Endothelial cell of umbilical vein (primary cell): Measurements from ENCODE around the gene MYRIP. TPM values are rescaled to one million over a fixed set of nuclear protein-coding genes. Genes with fewer than 3 reads are reported as not detected.

ENCODE experiments used
- BruUV-seq: library from RNA; stranded (reverse); fragments of 400-500 nt; replicated peaks from 2 replicates; lab custom pipeline; 2021; lab: Mats Ljungman, UMichigan
- CTCF ChIA-PET: fragments of 300-600, 350-600 bp; sonication (Branson Sonifier 250); formaldehyde crosslinking; loops from one replicate; lab custom pipeline; 2021; ENCODE audit warnings: antibody characterized with exemption, inconsistent platforms; lab: Charles Lee
- POLR2A ChIA-PET: fragments of 300-600, 350-600 bp; sonication (Branson Sonifier 250); formaldehyde crosslinking; loops from one replicate; lab custom pipeline; 2021; ENCODE audit warnings: antibody characterized with exemption, inconsistent platforms; lab: Charles Lee
- DNase-seq: peaks from one replicate; pipeline ENCODE4 v3.0.0-alpha.2; 2011; ENCODE audit warnings: low read depth, low spot score
- FAIRE-seq: peaks from 2 replicates; lab custom pipeline; 2011; peaks lifted over from hg19 to GRCh38; lab: Jason Lieb, UNC
- H2AFZ ChIP-seq: 2 replicates; pipeline ENCODE4 v1.6.0; 2012; ENCODE audit warnings: low read depth, low read length, control low read depth, inconsistent platforms
- H3K27ac ChIP-seq: 2 replicates; pipeline ENCODE4 v1.5.1; 2011; ENCODE audit warnings: low read depth, mild to moderate bottlenecking, control low read depth, low read length, moderate library complexity; ENCODE audit not compliant: insufficient read depth
- H3K27me3 ChIP-seq, 2 experiments: 2 replicates each; pipeline versions ENCODE4 v1.6.0 to v1.6.1; 2011; ENCODE audit warnings: low read length in 2 of 2, mixed read lengths in 1 of 2; ENCODE audit not compliant: control insufficient read depth in 2 of 2, insufficient read depth in 2 of 2
- H3K36me3 ChIP-seq, 2 experiments: 2 replicates in 1 of 2; 3 replicates in 1 of 2; pipeline ENCODE4 v1.5.1; 2011; ENCODE audit warnings: low read length in 2 of 2, mild to moderate bottlenecking in 1 of 2, moderate library complexity in 1 of 2; ENCODE audit not compliant: control insufficient read depth in 2 of 2, insufficient read depth in 2 of 2; ENCODE audit errors: extremely low read depth in 1 of 2
- H3K4me1 ChIP-seq: 3 replicates; pipeline ENCODE4 v1.5.1; 2011; ENCODE audit warnings: mild to moderate bottlenecking, low read length; ENCODE audit not compliant: control insufficient read depth, insufficient read depth; ENCODE audit errors: extremely low read depth
- H3K4me2 ChIP-seq: 2 replicates; pipeline ENCODE4 v1.6.1; 2011; ENCODE audit warnings: low read length, control low read depth, mixed read lengths; ENCODE audit not compliant: insufficient read depth
- H3K4me3 ChIP-seq, 3 experiments: fragments of 200-600 bp in 1 of 3; sonication (generic), shearing (Covaris generic) in 1 of 3; replicated peaks in 1 of 3; 2 replicates each; pipeline ENCODE4 v1.5.1; 2011 to 2016; ENCODE audit warnings: control low read depth in 3 of 3, low read length in 3 of 3, mild to moderate bottlenecking in 2 of 3, inconsistent platforms in 1 of 3, low read depth in 1 of 3, moderate library complexity in 1 of 3; ENCODE audit not compliant: insufficient read depth in 1 of 3
- H3K79me2 ChIP-seq: 2 replicates; pipeline ENCODE4 v1.6.0; 2012; ENCODE audit warnings: low read length, inconsistent platforms; ENCODE audit not compliant: control insufficient read depth, insufficient read depth
- H3K9ac ChIP-seq: replicated peaks from 2 replicates; pipeline ENCODE3; 2011; ENCODE audit warnings: low read length, control low read depth; ENCODE audit not compliant: insufficient read depth; ENCODE audit errors: extremely low read depth
- H3K9me1 ChIP-seq: replicated peaks from 3 replicates; pipeline ENCODE4 v1.6.0; 2011; ENCODE audit warnings: mild to moderate bottlenecking, low read length; ENCODE audit not compliant: control insufficient read depth, insufficient read depth; ENCODE audit errors: extremely low read depth
- H3K9me3 ChIP-seq: replicated peaks from 2 replicates; pipeline ENCODE4 v1.5.1; 2012; ENCODE audit warnings: low read length, inconsistent platforms; ENCODE audit not compliant: control insufficient read depth, insufficient read depth
- H4K20me1 ChIP-seq: replicated peaks from 2 replicates; pipeline ENCODE3; 2011; ENCODE audit warnings: mild to moderate bottlenecking, low read length; ENCODE audit not compliant: control insufficient read depth, insufficient read depth; ENCODE audit errors: extremely low read depth
- CTCF ChIP-seq, 2 donors: IDR thresholded peaks; 1 replicate in 1 of 2; 2 replicates in 1 of 2; pipeline ENCODE4 v1.5.1; 2011; ENCODE audit warnings: low read length in 2 of 2, mild to moderate bottlenecking in 2 of 2, moderate library complexity in 2 of 2, control low read depth in 1 of 2, inconsistent platforms in 1 of 2, low read depth in 1 of 2; ENCODE audit not compliant: insufficient read depth in 1 of 2; ENCODE audit errors: extremely low read depth in 1 of 2
- FOS ChIP-seq: IDR thresholded peaks from 2 replicates; pipeline ENCODE4 v1.6.1; 2011; ENCODE audit warnings: mild to moderate bottlenecking, low read length, moderate library complexity, borderline replicate concordance; ENCODE audit not compliant: insufficient read depth
- MAX ChIP-seq: IDR thresholded peaks from 2 replicates; pipeline ENCODE4 v1.6.1; 2011; ENCODE audit not compliant: insufficient read depth, insufficient read length
- dilution Hi-C: fragments of 300-500 bp; cut with MboI; formaldehyde crosslinking; loops from one replicate; pipeline ENCODE4 v1.15.0; 2019; ENCODE audit warnings: low sequenced_read_pairs; ENCODE audit not compliant: extremely low pct_ligation_motif_present
- intact Hi-C: fragments of 100-400 bp; cut with micrococcal nuclease; formaldehyde crosslinking; loops from one replicate; pipeline ENCODE4 v1.10.0; 2022
- polyA plus RNA-seq, 4 experiments: library from polyadenylated mRNA; depleted of rRNA in 3 of 4; stranded (reverse) in 3 of 4; unstranded in 1 of 4; fragments of >200 nt; gene quantifications; 2 replicates each; pipeline versions ENCODE4 v1.2.1 to v1.2.3, GENCODE V29; 2011 to 2012; ENCODE audit warnings: missing spikeins in 1 of 4
- total RNA-seq: library from RNA; stranded (reverse); gene quantifications from 2 replicates; pipeline ENCODE4 v1.2.3, GENCODE V29; 2021

MYRIP gene
- total and polyA plus RNA-seq, 2 donors (not counting 3 experiments of a cell fraction or from before 2014, with no cell fraction given): 6.7 to 11.9 TPM

- dilution Hi-C loops: no loop called here
- CTCF ChIA-PET: interaction anchor here (0.9 to 1.5 kb wide), 4 partner anchors 19 to 392 kb away, joined by 3 to 7 read pairs (median 4); no protein-coding TSS in a partner anchor
- no TSS peak for BruUV-seq
Observed at GRCh38 chr3:40116478-40117177, 307.2 kb downstream of the MYRIP start.

More at GRCh38 chr3:40116478-40117177, 307.2 kb downstream of the MYRIP start:
- intact Hi-C loops: no loop called here
- Histone ChIP-seq H2AFZ (peak overlapping the region; percentile 15), H3K4me2 (no peak overlapping the region), H3K9me1 (no peaks in the 10 kb centered on the region), H3K79me2 (no peaks in the 10 kb centered on the region), H3K9ac (no peak overlapping the region), H3K4me3 (no peak overlapping the region), H3K4me1 (no peaks in the 10 kb centered on the region), H3K36me3 (no peaks in the 10 kb centered on the region), H4K20me1 (no peaks in the 10 kb centered on the region), H3K9me3 (no peaks in the 10 kb centered on the region), H3K27me3 (no peaks in the 10 kb centered on the region), H3K27ac (no peak overlapping the region)
- POLR2A ChIA-PET: no interaction called here
- TF ChIP-seq MAX (no peak), FOS (peak; percentile 20), CTCF (IDR thresholded peaks at IDR 0.05; ENCODE audit: extremely low read depth in 1 of 2, insufficient read depth in 1 of 2, low read depth in 1 of 2, low read length in 2 of 2) (no peak)
- FAIRE-seq: no peak
- DNase-seq: peak; percentile 38
